ENCODE measurements around the gene CUX1. TPM values are rescaled to one million over a fixed set of nuclear protein-coding genes. Genes with fewer than 3 reads are reported as not detected.
"Not testable (repeated sequence)": the region's sequence is repeated elsewhere in the genome, so short reads cannot be mapped to it uniquely, and the experiment has no call there.

Gene CUX1
- total and polyA plus RNA-seq, 9 donors, result 42.2 to 151 (median 126) TPM

DNA sequence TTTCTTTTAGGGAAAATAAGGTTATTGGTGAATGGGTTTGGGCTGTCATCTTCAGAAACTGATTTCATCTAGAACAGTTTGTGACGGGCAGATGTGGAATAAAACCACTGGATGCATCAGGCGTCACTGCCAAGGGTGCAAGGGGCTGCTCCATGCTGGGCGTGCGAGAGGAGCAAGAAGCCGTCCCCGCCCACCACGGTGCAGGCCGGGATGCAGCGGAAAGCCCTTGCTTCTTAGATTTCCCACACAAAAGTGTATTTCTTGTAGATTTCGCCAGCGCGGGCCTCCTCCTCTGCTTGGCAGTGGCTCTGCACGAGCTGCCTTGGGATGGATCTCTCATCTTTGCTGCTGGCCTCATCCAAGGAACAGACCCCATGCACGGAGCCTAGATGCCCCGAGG lies 189.3 kb downstream of the CUX1 start:
- Histone ChIP-seq H3K9me3 (no peaks in the 10 kb centered on the region), H3K4me3 (no peak overlapping the region), H3K27ac (no peak overlapping the region), H3K4me1 (ENCODE audit: insufficient read depth) (peaks cover 2% of the 10 kb centered on the region), H3K27me3 (no peaks in the 10 kb centered on the region), H3K36me3 (no peaks in the 10 kb centered on the region)
- 92 to 97% (median 95%) methylated on average over 15 of the region's 15 CpGs for WGBS, 3 donors
- TF ChIP-seq, protein P1, sequence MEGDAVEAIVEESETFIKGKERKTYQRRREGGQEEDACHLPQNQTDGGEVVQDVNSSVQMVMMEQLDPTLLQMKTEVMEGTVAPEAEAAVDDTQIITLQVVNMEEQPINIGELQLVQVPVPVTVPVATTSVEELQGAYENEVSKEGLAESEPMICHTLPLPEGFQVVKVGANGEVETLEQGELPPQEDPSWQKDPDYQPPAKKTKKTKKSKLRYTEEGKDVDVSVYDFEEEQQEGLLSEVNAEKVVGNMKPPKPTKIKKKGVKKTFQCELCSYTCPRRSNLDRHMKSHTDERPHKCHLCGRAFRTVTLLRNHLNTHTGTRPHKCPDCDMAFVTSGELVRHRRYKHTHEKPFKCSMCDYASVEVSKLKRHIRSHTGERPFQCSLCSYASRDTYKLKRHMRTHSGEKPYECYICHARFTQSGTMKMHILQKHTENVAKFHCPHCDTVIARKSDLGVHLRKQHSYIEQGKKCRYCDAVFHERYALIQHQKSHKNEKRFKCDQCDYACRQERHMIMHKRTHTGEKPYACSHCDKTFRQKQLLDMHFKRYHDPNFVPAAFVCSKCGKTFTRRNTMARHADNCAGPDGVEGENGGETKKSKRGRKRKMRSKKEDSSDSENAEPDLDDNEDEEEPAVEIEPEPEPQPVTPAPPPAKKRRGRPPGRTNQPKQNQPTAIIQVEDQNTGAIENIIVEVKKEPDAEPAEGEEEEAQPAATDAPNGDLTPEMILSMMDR (IDR thresholded peaks at IDR 0.05), result no peak
- TF ChIP-seq POLR2A (IDR thresholded peaks at IDR 0.05) (no peak), EP300 (IDR thresholded peaks at IDR 0.05) (no peak)
- intact Hi-C loops (cut with DNase I), result no loop called here
- DNase-seq, result no peak

DNA sequence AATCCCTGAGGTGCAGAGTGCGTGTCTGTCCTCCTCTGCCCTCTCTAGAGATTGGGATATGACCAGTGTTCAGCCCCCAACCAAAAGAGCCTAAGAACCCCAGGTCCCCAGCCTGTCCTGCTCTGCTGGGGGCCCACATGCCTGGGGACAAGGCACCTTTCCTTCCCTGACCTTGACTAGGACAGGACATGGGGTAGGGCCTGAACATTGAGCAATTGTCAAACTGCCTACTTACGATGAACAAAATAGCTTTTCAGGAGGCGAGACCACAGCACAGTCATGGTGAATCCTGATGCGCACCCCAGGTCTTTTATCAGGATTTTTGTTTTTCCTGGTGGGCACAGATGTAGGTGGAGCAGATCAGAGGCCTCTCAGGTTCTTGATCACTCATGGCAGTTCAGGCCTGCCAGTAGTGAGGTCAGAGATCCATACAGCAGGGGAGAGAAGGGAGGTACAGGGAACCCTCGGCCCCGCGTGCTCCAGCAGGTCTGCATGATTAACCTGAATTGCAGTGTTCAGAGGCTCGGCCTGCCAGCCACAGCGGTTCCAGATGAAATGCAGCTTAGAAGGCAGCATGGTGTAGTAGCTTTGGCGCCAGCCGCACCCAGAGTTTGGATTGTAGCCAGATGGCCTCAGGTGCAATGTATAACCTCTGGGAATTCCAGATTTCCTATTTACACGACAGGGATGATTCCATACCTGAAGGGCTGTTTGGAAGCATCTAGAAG lies 191.3 kb downstream of the CUX1 start:
- peaks cover 2% of the 10 kb centered on the region for H3K4me1 ChIP-seq (ENCODE audit: insufficient read depth)
- 94 to 95% (median 95%) methylated on average over 12 of the region's 12 CpGs for WGBS, 3 donors
- DNase-seq, result no peak
- no peaks in the 10 kb centered on the region for H3K9me3 ChIP-seq
- H3K27me3 ChIP-seq, result no peaks in the 10 kb centered on the region
- H3K4me3 ChIP-seq, result no peak overlapping the region
- intact Hi-C loops (cut with DNase I), result no loop called here
- H3K36me3 ChIP-seq, result no peaks in the 10 kb centered on the region
- TF ChIP-seq EP300 (IDR thresholded peaks at IDR 0.05) (no peak), POLR2A (IDR thresholded peaks at IDR 0.05) (no peak)
- TF ChIP-seq, protein P1 (IDR thresholded peaks at IDR 0.05), result no peak
- no peak overlapping the region for H3K27ac ChIP-seq

DNA sequence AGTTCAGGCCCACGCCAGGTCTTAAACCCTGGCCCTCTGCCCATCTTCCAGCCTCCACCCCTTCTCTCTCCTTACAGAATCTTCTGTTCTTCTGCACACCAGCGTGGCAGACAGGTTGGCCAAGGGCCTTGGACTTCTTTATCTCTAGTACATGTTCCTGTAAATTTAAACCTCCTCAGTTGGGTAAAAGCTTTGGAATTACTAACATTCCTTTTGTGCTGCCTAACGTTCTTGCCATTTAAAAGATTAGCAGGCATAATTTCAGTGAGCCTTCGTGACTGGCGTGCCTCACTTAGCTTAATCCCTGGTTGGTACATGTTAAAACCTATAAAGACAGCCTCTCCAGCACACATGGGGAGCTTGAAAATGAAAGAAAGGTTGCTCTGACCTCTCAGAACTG lies 192.2 kb downstream of the CUX1 start:
- DNase-seq, result no peak
- TF ChIP-seq POLR2A (IDR thresholded peaks at IDR 0.05) (no peak), EP300 (IDR thresholded peaks at IDR 0.05) (no peak)
- TF ChIP-seq, protein P1 (IDR thresholded peaks at IDR 0.05), result no peak
- Histone ChIP-seq H3K9me3 (no peaks in the 10 kb centered on the region), H3K27me3 (no peaks in the 10 kb centered on the region), H3K27ac (no peak overlapping the region), H3K4me1 (ENCODE audit: insufficient read depth) (peaks cover under 1% of the 10 kb centered on the region), H3K36me3 (no peaks in the 10 kb centered on the region), H3K4me3 (no peak overlapping the region)
- intact Hi-C loops (cut with DNase I), result no loop called here
- WGBS, 3 donors, result 26 to 30% (median 26%) methylated on average over 5 of the region's 5 CpGs

DNA sequence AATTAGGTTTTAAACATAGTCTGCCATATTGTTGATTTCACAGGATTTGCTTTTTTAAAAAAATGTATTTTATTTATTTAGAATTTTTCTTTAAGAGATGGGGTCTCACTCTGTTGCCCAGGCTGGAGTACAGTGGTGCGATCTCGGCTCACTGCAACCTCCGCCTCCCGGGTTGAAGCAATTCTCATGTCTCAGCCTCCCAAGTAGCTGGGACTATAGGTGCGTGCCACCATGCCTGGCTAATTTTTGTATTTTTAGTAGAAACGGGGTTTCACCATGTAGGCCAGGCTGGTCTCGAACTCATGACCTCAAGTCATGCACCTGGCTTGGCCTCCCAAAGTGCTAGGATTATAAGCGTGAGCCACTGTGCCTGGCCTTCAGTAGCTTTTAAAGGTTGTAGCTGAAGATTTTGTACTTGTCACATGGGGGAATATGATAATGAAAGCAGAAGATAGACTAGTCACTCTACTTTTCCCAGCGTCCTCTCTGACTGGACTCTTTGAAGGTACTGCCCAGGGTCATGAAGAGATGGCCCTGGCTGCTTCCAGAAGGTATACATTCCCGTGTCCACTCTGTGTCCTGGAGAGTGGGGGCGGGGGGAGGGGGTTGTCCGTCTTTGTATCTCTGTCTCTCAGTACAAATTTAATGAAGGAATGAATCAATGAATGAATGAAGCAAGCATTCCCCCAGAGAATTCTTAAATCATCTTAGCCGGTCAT lies 194.8 kb downstream of the CUX1 start:
- H3K36me3 ChIP-seq; H3K27me3 ChIP-seq; DNase-seq; H3K4me3 ChIP-seq; H3K4me1 ChIP-seq (ENCODE audit: insufficient read depth); intact Hi-C loops (cut with DNase I); H3K27ac ChIP-seq; H3K9me3 ChIP-seq: not testable (repeated sequence)
- WGBS, 3 donors, result 84 to 92% (median 90%) methylated on average over 13 of the region's 13 CpGs

DNA sequence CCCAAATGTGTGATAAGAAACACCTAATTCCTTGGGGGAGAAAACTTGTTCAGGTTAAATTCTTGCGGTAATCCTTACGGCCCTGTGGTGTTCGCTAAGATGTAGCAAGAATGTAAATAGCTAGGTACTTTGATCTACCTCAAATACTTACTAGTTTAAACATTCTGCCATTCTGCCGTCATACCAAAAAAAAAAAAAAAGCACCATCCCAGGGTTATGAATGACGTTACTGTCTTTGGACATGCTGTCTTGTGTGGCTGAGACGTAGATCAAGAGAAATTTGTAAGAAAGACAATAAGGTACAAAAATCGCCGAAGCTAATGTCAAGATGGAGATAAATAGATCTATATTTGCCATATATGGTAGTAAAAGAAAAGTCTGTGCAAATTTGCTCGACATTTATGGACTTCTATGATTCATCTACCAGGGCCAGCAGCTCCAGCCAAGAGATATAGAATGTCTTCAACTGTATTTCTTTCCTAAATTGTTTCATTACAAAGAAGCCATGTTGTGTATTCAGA lies 195.6 kb downstream of the CUX1 start:
- H3K4me1 ChIP-seq (ENCODE audit: insufficient read depth), result no peaks in the 10 kb centered on the region
- 59 to 64% (median 59%) methylated on average over 9 of the region's 9 CpGs for WGBS, 3 donors
- H3K36me3 ChIP-seq, result no peaks in the 10 kb centered on the region
- TF ChIP-seq, protein P1 (IDR thresholded peaks at IDR 0.05), result no peak
- TF ChIP-seq POLR2A (IDR thresholded peaks at IDR 0.05) (no peak), EP300 (IDR thresholded peaks at IDR 0.05) (no peak)
- no peak for DNase-seq
- H3K27ac ChIP-seq, result no peak overlapping the region
- no peaks in the 10 kb centered on the region for H3K9me3 ChIP-seq
- intact Hi-C loops (cut with DNase I), result no loop called here
- H3K4me3 ChIP-seq, result no peak overlapping the region
- no peaks in the 10 kb centered on the region for H3K27me3 ChIP-seq

Measured in ovary (tissue), 9 donors.